Neuronal stem cell (in vitro differentiated cells): ENCODE results near the gene POC1B.

ENCODE experiments used
- DNase-seq: peaks from one replicate; pipeline ENCODE4 v3.0.0-alpha.2; 2013; ENCODE audit warnings: low spot score
- H2AFZ ChIP-seq: one replicate; pipeline ENCODE4 v1.6.1; 2013; ENCODE audit warnings: mild to moderate bottlenecking, low read length, inconsistent platforms
- H2AK5ac ChIP-seq: 2 replicates; pipeline ENCODE4 v1.6.1; 2013; ENCODE audit warnings: low read depth, mild to moderate bottlenecking, inconsistent platforms, low read length, moderate library complexity, mixed read lengths
- H2BK120ac ChIP-seq: 2 replicates; pipeline ENCODE4 v1.6.1; 2013; ENCODE audit warnings: low read depth, mild to moderate bottlenecking, inconsistent platforms, low read length, moderate library complexity, mixed read lengths
- H2BK12ac ChIP-seq: one replicate; pipeline ENCODE4 v1.6.1; 2013; ENCODE audit warnings: low read length, inconsistent platforms
- H2BK15ac ChIP-seq: 2 replicates; pipeline ENCODE4 v1.6.1; 2013; ENCODE audit warnings: mild to moderate bottlenecking, low read length, inconsistent platforms, mixed read lengths
- H2BK5ac ChIP-seq: one replicate; pipeline ENCODE4 v1.6.1; 2013; ENCODE audit warnings: inconsistent platforms, mild to moderate bottlenecking, low read length, moderate library complexity
- H3K14ac ChIP-seq: one replicate; pipeline ENCODE4 v1.6.1; 2013; ENCODE audit warnings: low read length, inconsistent platforms
- H3K18ac ChIP-seq: 2 replicates; pipeline ENCODE4 v1.6.1; 2013; ENCODE audit warnings: low read length, inconsistent platforms
- H3K23ac ChIP-seq: 2 replicates; pipeline ENCODE4 v1.6.1; 2013; ENCODE audit warnings: low read depth, mild to moderate bottlenecking, mixed read lengths, low read length, inconsistent platforms; ENCODE audit not compliant: poor library complexity
- H3K27ac ChIP-seq: replicated peaks from 3 replicates; pipeline ENCODE4 v1.5.1; 2013; ENCODE audit warnings: low read length, inconsistent platforms
- H3K27me3 ChIP-seq, 3 experiments: 2 replicates each; pipeline ENCODE4 v1.6.1; 2013; ENCODE audit warnings: low read length in 3 of 3, mild to moderate bottlenecking in 2 of 3, inconsistent platforms in 1 of 3, low read depth in 1 of 3, mixed read lengths in 1 of 3, moderate library complexity in 1 of 3; ENCODE audit not compliant: control insufficient read depth in 3 of 3, insufficient read depth in 3 of 3
- H3K36me3 ChIP-seq, 2 donors: replicated peaks in 1 of 2; 2 replicates each; pipeline ENCODE4 v1.6.1; 2013; ENCODE audit warnings: low read length in 2 of 2; ENCODE audit not compliant: control insufficient read depth in 2 of 2, insufficient read depth in 2 of 2
- H3K4ac ChIP-seq: 2 replicates; pipeline ENCODE4 v1.6.1; 2013; ENCODE audit warnings: inconsistent platforms, mild to moderate bottlenecking, low read length, moderate library complexity
- H3K4me1 ChIP-seq, 2 donors: 1 replicate in 1 of 2; 2 replicates in 1 of 2; pipeline ENCODE4 v1.6.1; 2013; ENCODE audit warnings: low read length in 2 of 2, low read depth in 1 of 2; ENCODE audit not compliant: control insufficient read depth in 2 of 2, insufficient read depth in 1 of 2
- H3K4me2 ChIP-seq: one replicate; pipeline ENCODE4 v1.6.1; 2013; ENCODE audit warnings: mild to moderate bottlenecking, low read length, inconsistent platforms; ENCODE audit not compliant: insufficient read depth, poor library complexity, severe bottlenecking
- H3K4me3 ChIP-seq, 2 donors: 2 replicates each; pipeline ENCODE4 v1.5.1; 2013; ENCODE audit warnings: low read length in 2 of 2, mild to moderate bottlenecking in 2 of 2, inconsistent platforms in 1 of 2, moderate library complexity in 1 of 2
- H3K79me1 ChIP-seq: one replicate; pipeline ENCODE4 v1.6.1; 2013; ENCODE audit warnings: low read depth, mild to moderate bottlenecking, inconsistent platforms, low read length, moderate library complexity
- H3K9ac ChIP-seq: one replicate; pipeline ENCODE4 v1.6.1; 2013; ENCODE audit warnings: mild to moderate bottlenecking, low read depth, low read length, inconsistent platforms; ENCODE audit not compliant: poor library complexity
- H3K9me3 ChIP-seq, 2 donors: replicated peaks in 1 of 2; 2 replicates each; pipeline versions ENCODE3 to v1.6.1; 2013; ENCODE audit warnings: low read length in 2 of 2, mild to moderate bottlenecking in 2 of 2, inconsistent platforms in 1 of 2, low read depth in 1 of 2, mixed read lengths in 1 of 2, moderate library complexity in 1 of 2; ENCODE audit not compliant: control insufficient read depth in 2 of 2, insufficient read depth in 1 of 2
- H4K8ac ChIP-seq: one replicate; pipeline ENCODE4 v1.6.1; 2013; ENCODE audit warnings: low read depth, mild to moderate bottlenecking, inconsistent platforms, low read length, moderate library complexity
- H4K91ac ChIP-seq: one replicate; pipeline ENCODE4 v1.6.1; 2013; ENCODE audit warnings: low read length, low read depth, mild to moderate bottlenecking, inconsistent platforms; ENCODE audit not compliant: poor library complexity
- WGBS, 2 donors: extraction: QIAGEN DNeasy Blood & Tissue Kit; methylation state at CpG; one replicate each; pipeline ENCODE4 v1.1.7; 2013; ENCODE audit warnings: missing lambda C conversion rate in 2 of 2, mixed read lengths in 1 of 2; ENCODE audit not compliant: insufficient read length in 2 of 2, insufficient replicate concordance in 1 of 2; ENCODE audit errors: extremely low coverage in 2 of 2; 5-methylcytosine and 5-hydroxymethylcytosine counted together

The POC1B gene

DNA sequence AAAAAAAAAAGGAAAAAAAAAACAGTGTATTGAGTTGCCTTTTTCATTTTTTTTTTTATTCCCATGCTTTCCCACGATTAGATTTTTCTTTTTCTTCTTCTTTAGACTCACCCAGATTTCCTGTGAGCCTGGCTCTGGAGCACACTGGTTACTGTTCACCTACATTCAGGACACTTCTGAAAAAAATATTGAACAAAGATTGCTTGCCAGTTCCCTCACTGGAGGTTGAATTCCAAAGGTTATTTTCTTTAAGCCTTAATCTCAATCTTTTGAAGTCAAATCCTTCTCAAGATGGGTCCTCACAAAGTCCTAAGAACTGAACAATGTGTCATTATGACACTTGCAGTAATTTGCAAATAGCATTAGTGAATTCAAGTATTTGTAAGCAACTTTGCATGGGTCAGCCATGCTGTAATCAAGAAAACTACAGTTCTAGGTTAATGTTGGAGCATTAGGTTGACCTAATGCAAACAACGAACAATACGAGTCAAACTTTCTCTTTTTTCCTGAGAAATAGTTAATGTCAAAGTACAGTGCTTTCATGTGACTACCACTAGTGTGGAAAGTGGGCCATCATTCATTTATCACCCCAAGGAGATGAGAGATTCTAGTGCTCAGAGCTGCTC, 124.3 kb downstream of the POC1B start:
- Histone ChIP-seq H3K79me1 (no peaks in the 10 kb centered on the region), H3K4ac (no peak overlapping the region), H3K9me3 (no peaks in the 10 kb centered on the region), H3K4me2 (no peak overlapping the region), H2BK5ac (no peak overlapping the region), H3K27me3 (no peaks in the 10 kb centered on the region), H2BK120ac (no peak overlapping the region), H2AFZ (no peak overlapping the region), H3K4me1 (no peaks in the 10 kb centered on the region), H3K18ac (no peak overlapping the region), H4K8ac (no peak overlapping the region), H3K27ac (no peak overlapping the region), H3K36me3 (no peaks in the 10 kb centered on the region), H3K23ac (no peak overlapping the region), H2AK5ac (no peak overlapping the region), H4K91ac (no peak overlapping the region), H3K4me3 (no peak overlapping the region), H2BK12ac (no peak overlapping the region), H3K9ac (no peak overlapping the region), H2BK15ac (no peak overlapping the region), H3K14ac (no peak overlapping the region)
- WGBS, 2 donors = no CpG with 5 or more reads among the region's 3 CpGs
- no peak for DNase-seq

DNA sequence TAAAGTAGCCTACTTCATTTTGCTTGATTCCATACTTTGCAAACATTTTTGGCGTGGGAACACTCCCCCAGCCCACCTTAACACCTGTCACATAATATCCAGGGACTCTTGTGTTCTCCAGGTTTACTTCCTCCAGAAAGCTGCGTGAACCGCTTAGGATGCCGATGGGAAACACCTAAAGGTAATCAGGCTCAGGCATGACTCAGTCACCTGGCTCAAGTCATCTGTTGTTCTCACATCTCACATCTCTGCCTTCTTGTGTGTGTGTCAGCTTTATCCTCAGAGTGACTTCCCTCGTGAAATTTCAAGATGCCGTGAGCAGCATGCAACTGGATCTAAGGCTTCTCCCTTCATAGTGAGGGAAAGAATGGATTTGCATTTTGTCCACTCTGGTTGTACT, 125.4 kb downstream of the POC1B start:
- Histone ChIP-seq H3K27ac (no peak overlapping the region), H3K4me3 (no peak overlapping the region), H3K4me2 (no peak overlapping the region), H3K36me3 (no peaks in the 10 kb centered on the region), H2AFZ (no peak overlapping the region), H2BK5ac (no peak overlapping the region), H3K14ac (no peak overlapping the region), H2BK12ac (no peak overlapping the region), H4K8ac (no peak overlapping the region), H3K4me1 (no peaks in the 10 kb centered on the region), H3K9ac (no peak overlapping the region), H2AK5ac (no peak overlapping the region), H3K27me3 (no peaks in the 10 kb centered on the region), H3K4ac (no peak overlapping the region), H3K18ac (no peak overlapping the region), H2BK15ac (no peak overlapping the region), H2BK120ac (no peak overlapping the region), H3K23ac (no peak overlapping the region), H3K79me1 (peaks cover 1% of the 10 kb centered on the region), H4K91ac (no peak overlapping the region), H3K9me3 (no peaks in the 10 kb centered on the region)
- no CpG with 5 or more reads among the region's 6 CpGs for WGBS, 2 donors
- no peak for DNase-seq

DNA sequence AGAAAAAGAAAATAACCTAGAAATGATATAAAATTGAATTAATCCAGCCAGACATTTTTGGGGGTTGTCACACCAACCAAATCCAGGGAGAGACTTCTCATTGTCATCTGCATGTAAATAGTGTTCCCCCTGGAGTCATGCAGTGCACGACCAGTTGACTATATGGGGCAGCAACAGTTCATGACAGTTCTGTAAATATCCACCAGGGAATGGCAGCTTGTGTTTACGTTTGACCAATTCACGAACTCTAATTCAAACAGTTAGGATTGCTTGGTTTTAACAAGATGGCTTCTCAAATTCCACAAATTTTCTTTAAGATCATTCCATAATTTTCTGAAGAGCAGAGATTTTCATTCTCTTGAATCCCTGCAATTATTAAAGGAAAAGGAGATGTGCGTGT, 130.1 kb downstream of the POC1B start:
- Histone ChIP-seq H3K36me3 (no peaks in the 10 kb centered on the region), H3K79me1 (peaks cover 1% of the 10 kb centered on the region), H3K9me3 (no peaks in the 10 kb centered on the region), H3K4ac (no peak overlapping the region), H3K18ac (no peak overlapping the region), H2BK120ac (no peak overlapping the region), H4K91ac (no peak overlapping the region), H3K27ac (no peak overlapping the region), H2BK5ac (no peak overlapping the region), H2AFZ (no peak overlapping the region), H3K14ac (no peak overlapping the region), H3K23ac (no peak overlapping the region), H3K9ac (no peak overlapping the region), H2AK5ac (no peak overlapping the region), H3K27me3 (no peaks in the 10 kb centered on the region), H3K4me3 (no peak overlapping the region), H2BK15ac (no peak overlapping the region), H4K8ac (no peak overlapping the region), H3K4me1 (peaks cover 0 to 5% of the 10 kb centered on the region in 2 donors), H3K4me2 (no peak overlapping the region), H2BK12ac (no peak overlapping the region)
- 100% methylated on average over 1 of the region's 4 CpGs; no CpG with 5 or more reads in 1 of the 2 donors for WGBS, 2 donors
- no peak for DNase-seq

DNA sequence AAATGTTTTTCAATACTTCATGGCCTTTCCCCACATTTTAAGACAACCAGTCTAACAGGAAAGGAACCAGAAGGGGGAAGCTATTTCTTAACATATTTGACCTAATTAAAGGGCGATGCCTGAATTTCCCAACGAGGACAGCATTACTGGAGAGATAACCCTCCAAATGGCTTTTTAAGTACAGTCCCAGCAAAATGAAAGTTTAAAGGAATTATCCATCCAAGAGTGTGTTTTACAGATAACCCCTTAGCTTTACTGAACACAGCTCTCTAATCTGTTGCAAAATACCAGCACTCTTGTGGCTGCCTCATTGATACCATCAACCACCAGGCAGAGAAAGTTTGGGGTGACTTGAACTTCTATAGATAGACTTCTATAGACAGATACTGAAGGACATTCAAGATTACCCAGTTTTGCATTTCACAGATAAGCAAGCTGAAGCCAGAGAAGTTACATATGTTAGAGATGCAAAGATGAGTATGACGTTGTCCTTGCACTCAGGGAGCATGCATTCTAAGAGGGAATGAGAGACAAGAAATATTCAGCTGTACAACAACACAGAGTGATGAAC, 132.2 kb downstream of the POC1B start:
- H3K36me3 ChIP-seq = no peaks in the 10 kb centered on the region
- H4K8ac ChIP-seq = no peak overlapping the region
- H3K27ac ChIP-seq = no peak overlapping the region
- H2BK15ac ChIP-seq = no peak overlapping the region
- peaks cover 0 to 5% of the 10 kb centered on the region in 2 donors for H3K4me1 ChIP-seq
- no peak overlapping the region for H3K23ac ChIP-seq
- no peak overlapping the region for H2AFZ ChIP-seq
- no peaks in the 10 kb centered on the region for H3K9me3 ChIP-seq
- H4K91ac ChIP-seq = no peak overlapping the region
- no peak for DNase-seq
- no peak overlapping the region for H3K4me2 ChIP-seq
- H3K4me3 ChIP-seq = no peak overlapping the region
- peaks cover 1% of the 10 kb centered on the region for H3K79me1 ChIP-seq
- no peak overlapping the region for H2BK5ac ChIP-seq
- H3K9ac ChIP-seq = no peak overlapping the region
- no peak overlapping the region for H3K18ac ChIP-seq
- no peak overlapping the region for H2BK120ac ChIP-seq
- no CpG with 5 or more reads among the region's 3 CpGs for WGBS, 2 donors
- no peak overlapping the region for H2BK12ac ChIP-seq
- H3K4ac ChIP-seq = no peak overlapping the region
- H2AK5ac ChIP-seq = no peak overlapping the region
- H3K27me3 ChIP-seq = no peaks in the 10 kb centered on the region
- no peak overlapping the region for H3K14ac ChIP-seq
